Measurements from ENCODE around the gene ITPR1. TPM values are rescaled to one million over a fixed set of nuclear protein-coding genes. Genes with fewer than 3 reads are reported as not detected.

Gene ITPR1
- total RNA-seq, 2 donors from 2014 or later = 29.3 to 29.8 TPM

DNA sequence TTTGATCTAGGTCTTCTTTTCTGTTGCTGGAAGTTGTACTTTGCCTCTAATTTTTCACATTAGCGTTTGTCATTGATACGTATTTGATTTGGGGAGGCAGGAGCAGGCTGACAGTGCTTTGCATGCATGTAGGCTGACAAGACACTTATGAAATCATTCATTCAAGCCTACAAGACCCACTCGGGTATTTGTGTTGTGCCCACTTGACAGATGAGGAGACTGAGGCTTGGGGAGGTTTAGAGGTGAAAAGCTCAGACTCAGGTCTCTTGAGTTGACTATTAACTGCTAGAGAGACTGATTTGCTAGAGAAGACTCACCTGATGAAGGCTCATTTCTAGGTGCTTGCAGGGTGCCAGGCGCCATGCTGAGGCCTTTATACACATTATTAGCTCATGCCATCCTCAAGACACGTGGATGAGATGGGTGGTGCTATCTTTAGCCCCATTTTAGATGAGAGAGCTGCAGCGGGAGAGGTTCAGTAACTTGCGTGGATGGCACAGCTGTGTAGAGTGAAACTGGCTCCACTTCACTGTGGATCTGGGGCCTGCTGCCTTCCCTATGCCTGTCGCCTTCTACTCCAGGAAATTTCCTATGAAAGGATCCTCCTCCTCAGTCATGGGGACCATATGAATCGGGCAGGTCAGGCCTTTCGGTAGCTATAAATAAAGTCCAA lies 192.7 kb downstream of the ITPR1 start:
- Histone ChIP-seq H3K36me3 (replicated peaks in 1 of 2; ENCODE audit: insufficient read depth in 1 of 2, low read depth in 2 of 2) (no peaks in the 10 kb centered on the region), H3K9me3 (no peaks in the 10 kb centered on the region), H3K4me3 (no peak overlapping the region), H3K27ac (no peak overlapping the region), H3K27me3 (no peaks in the 10 kb centered on the region), H3K4me1 (peaks cover 13% of the 10 kb centered on the region)
- ATAC-seq (no peak), DNase-seq (no peak)
- TF ChIP-seq, protein P1, sequence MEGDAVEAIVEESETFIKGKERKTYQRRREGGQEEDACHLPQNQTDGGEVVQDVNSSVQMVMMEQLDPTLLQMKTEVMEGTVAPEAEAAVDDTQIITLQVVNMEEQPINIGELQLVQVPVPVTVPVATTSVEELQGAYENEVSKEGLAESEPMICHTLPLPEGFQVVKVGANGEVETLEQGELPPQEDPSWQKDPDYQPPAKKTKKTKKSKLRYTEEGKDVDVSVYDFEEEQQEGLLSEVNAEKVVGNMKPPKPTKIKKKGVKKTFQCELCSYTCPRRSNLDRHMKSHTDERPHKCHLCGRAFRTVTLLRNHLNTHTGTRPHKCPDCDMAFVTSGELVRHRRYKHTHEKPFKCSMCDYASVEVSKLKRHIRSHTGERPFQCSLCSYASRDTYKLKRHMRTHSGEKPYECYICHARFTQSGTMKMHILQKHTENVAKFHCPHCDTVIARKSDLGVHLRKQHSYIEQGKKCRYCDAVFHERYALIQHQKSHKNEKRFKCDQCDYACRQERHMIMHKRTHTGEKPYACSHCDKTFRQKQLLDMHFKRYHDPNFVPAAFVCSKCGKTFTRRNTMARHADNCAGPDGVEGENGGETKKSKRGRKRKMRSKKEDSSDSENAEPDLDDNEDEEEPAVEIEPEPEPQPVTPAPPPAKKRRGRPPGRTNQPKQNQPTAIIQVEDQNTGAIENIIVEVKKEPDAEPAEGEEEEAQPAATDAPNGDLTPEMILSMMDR (IDR thresholded peaks at IDR 0.05) = no peak
- no peak for TF ChIP-seq POLR2A (IDR thresholded peaks at IDR 0.05)
- 85% methylated on average over 10 of the region's 10 CpGs for WGBS, 2 donors
- intact Hi-C loops (cut with DNase I) = no loop called here

DNA sequence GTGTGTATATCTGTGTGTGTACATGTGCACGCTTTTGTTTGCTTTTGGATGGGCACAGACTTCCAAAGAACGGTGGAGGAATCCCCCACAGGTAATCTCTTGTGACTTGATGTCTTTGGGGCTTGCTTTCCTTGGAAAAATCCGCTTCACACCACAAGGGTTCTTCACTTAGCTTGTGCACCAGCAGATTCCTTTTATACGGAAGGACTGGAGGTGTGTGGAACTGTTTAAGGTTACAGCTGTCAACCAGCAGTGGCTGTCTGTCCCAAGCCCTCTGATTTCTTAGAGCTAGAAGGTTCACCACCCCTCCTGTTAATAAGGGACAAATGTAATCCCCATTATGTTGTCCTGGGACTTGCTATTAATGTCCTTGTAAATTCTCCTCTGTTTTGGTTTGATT lies 193.5 kb downstream of the ITPR1 start:
- TF ChIP-seq, protein P1 (IDR thresholded peaks at IDR 0.05) = no peak
- no peak for TF ChIP-seq POLR2A (IDR thresholded peaks at IDR 0.05)
- no peaks in the 10 kb centered on the region for H3K27me3 ChIP-seq
- intact Hi-C loops (cut with DNase I) = no loop called here
- DNase-seq (no peak), ATAC-seq (no peak)
- no peaks in the 10 kb centered on the region for H3K36me3 ChIP-seq (replicated peaks in 1 of 2; ENCODE audit: insufficient read depth in 1 of 2, low read depth in 2 of 2)
- no peaks in the 10 kb centered on the region for H3K9me3 ChIP-seq
- WGBS, 2 donors = 64 to 74% methylated on average over 4 of the region's 4 CpGs
- H3K27ac ChIP-seq = peak overlapping the region in 2 of 4 donors; percentile 11 to 32
- no peak overlapping the region for H3K4me3 ChIP-seq
- peaks cover 13% of the 10 kb centered on the region for H3K4me1 ChIP-seq

DNA sequence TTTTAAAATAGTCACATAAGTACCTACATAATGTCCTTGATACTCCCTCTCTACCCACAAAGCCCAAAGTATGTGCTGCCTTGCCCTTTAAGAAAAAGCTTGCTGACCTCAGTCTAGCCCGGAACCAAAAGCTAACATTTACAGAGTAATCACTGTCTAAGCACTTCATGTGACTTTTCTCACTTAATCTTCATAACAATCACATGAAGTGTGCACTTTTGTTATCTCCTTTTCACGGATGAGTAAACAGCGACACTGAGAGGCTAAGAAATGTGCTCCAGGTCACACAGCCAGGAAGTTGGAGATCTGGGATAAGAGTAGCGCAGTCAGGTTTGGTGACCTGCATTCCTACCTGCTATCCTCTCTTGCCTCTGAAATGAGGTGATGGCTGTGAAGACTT lies 194.0 kb downstream of the ITPR1 start:
- no peak for TF ChIP-seq POLR2A (IDR thresholded peaks at IDR 0.05)
- TF ChIP-seq, protein P1 (IDR thresholded peaks at IDR 0.05) = peak in 3 of 7 experiments; percentile 7 to 17 (median 11)
- Histone ChIP-seq H3K27ac (peak overlapping the region in 3 of 4 donors; percentile 2 to 32 (median 22)), H3K4me1 (peaks cover 13% of the 10 kb centered on the region), H3K4me3 (no peak overlapping the region), H3K36me3 (replicated peaks in 1 of 2; ENCODE audit: insufficient read depth in 1 of 2, low read depth in 2 of 2) (no peaks in the 10 kb centered on the region), H3K27me3 (no peaks in the 10 kb centered on the region), H3K9me3 (no peaks in the 10 kb centered on the region)
- DNase-seq (peak in 3 of 4 donors; percentile 14 to 37 (median 27)), ATAC-seq (peak; percentile 91)
- 19 to 25% methylated on average over 4 of the region's 4 CpGs for WGBS, 2 donors
- intact Hi-C loops (cut with DNase I) = no loop called here

DNA sequence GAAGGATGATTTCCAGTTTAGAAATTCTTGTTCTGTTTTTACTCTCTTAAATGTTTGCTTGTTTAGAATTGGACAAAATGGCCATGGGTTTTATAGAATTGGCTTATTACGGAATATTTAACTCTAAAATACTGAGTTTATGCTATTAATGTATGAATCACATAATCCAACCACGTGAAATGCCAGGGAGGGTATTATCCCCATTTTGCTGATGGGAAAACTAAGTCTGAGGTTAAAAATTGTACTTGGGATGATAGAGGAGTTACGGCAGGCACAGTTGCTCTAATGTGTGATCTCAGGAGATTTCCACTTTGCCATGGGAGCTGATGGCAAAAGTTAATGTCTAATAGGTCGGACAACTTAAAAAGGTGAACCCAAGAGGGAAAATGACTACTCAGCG lies 194.4 kb downstream of the ITPR1 start:
- no peak for ATAC-seq
- H3K27ac ChIP-seq = peak overlapping the region in 3 of 4 donors; percentile 2 to 32 (median 22)
- peaks cover 13% of the 10 kb centered on the region for H3K4me1 ChIP-seq
- no peaks in the 10 kb centered on the region for H3K27me3 ChIP-seq
- no peaks in the 10 kb centered on the region for H3K9me3 ChIP-seq
- no peak overlapping the region for H3K4me3 ChIP-seq
- 74 to 82% methylated on average over 5 of the region's 5 CpGs for WGBS, 2 donors
- intact Hi-C loops (cut with DNase I) = no loop called here
- TF ChIP-seq, protein P1 (IDR thresholded peaks at IDR 0.05) = no peak
- no peak for TF ChIP-seq POLR2A (IDR thresholded peaks at IDR 0.05)
- no peak for DNase-seq
- no peaks in the 10 kb centered on the region for H3K36me3 ChIP-seq (replicated peaks in 1 of 2; ENCODE audit: insufficient read depth in 1 of 2, low read depth in 2 of 2)

DNA sequence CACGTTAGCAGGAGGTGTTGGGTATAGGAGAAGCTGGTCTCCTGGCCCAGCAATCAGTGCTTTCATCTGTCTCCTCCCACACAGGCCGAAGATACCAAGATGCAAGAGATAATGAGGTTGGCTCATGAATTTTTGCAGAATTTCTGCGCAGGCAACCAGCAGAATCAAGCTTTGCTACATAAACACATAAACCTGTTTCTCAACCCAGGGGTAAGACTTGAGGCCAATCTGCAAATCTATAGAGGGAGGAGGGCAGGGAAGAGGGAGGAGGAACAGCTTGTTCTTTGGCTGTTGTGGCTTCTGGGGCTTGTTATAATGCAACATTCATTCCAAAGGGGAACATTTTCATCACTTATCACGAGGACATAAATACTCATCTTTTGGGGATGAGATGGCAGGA lies 195.3 kb downstream of the ITPR1 start:
- H3K27ac ChIP-seq = no peak overlapping the region
- no peaks in the 10 kb centered on the region for H3K36me3 ChIP-seq (replicated peaks in 1 of 2; ENCODE audit: insufficient read depth in 1 of 2, low read depth in 2 of 2)
- ATAC-seq (no peak), DNase-seq (no peak)
- TF ChIP-seq, protein P1 (IDR thresholded peaks at IDR 0.05) = no peak
- no peak for TF ChIP-seq POLR2A (IDR thresholded peaks at IDR 0.05)
- no peaks in the 10 kb centered on the region for H3K27me3 ChIP-seq
- WGBS, 2 donors = 66 to 85% methylated on average over 4 of the region's 4 CpGs
- intact Hi-C loops (cut with DNase I) = no loop called here
- peaks cover 13% of the 10 kb centered on the region for H3K4me1 ChIP-seq
- no peaks in the 10 kb centered on the region for H3K9me3 ChIP-seq
- H3K4me3 ChIP-seq = no peak overlapping the region
